GM13977 (cell line): Measurements from ENCODE around the gene C1orf226.

Experiments
- DNase-seq: peaks from one replicate; pipeline ENCODE4 v3.0.0; 2012; ENCODE audit warnings: low spot score
- in situ Hi-C: fragments of 300-500 bp; cut with MboI; formaldehyde crosslinking; loops from one replicate; pipeline ENCODE4 v1.12.0; 2022; ENCODE audit warnings: low sequenced_read_pairs, low pct_unique_long_range_greater_than_20kb, mixed read lengths, inconsistent platforms; ENCODE audit not compliant: unreplicated experiment
- TF ChIP-seq, protein P1 (sequence below): IDR thresholded peaks from 2 replicates; pipeline ENCODE4 v1.5.1; 2012; ENCODE audit warnings: mild to moderate bottlenecking, control low read depth; ENCODE audit not compliant: insufficient read depth; ENCODE audit errors: extremely low read depth, missing control alignments

The C1orf226 gene

DNA sequence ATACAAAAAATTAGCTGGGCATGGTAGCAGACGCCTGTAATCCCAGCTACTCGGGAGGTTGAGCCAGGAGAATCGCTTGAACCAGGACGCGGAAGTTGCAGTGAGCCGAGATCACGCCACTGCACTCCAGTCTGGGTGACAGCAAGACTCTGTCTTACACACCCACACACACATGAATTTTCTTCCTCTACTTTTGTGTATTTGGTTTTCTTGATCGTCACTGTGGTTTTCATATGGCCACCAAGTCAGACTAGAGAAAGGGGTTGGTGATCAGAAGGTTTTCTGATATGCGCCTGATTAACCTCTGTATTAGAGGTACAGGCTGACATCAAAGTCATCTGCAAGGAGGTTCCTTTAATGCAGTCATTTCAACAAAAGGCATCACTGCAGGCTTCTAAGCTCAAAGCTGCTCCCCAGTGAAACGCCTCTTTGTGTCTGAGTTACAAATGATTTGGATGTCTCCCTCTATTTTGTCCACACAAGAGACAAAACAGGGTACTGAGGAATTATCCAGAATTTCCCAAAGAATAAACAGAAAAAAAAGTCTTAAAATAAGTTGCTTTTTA, 19.3 kb downstream of the C1orf226 start:
- no peak for DNase-seq
- in situ Hi-C loops: no loop called here
- TF ChIP-seq, protein P1, sequence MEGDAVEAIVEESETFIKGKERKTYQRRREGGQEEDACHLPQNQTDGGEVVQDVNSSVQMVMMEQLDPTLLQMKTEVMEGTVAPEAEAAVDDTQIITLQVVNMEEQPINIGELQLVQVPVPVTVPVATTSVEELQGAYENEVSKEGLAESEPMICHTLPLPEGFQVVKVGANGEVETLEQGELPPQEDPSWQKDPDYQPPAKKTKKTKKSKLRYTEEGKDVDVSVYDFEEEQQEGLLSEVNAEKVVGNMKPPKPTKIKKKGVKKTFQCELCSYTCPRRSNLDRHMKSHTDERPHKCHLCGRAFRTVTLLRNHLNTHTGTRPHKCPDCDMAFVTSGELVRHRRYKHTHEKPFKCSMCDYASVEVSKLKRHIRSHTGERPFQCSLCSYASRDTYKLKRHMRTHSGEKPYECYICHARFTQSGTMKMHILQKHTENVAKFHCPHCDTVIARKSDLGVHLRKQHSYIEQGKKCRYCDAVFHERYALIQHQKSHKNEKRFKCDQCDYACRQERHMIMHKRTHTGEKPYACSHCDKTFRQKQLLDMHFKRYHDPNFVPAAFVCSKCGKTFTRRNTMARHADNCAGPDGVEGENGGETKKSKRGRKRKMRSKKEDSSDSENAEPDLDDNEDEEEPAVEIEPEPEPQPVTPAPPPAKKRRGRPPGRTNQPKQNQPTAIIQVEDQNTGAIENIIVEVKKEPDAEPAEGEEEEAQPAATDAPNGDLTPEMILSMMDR: no peak

DNA sequence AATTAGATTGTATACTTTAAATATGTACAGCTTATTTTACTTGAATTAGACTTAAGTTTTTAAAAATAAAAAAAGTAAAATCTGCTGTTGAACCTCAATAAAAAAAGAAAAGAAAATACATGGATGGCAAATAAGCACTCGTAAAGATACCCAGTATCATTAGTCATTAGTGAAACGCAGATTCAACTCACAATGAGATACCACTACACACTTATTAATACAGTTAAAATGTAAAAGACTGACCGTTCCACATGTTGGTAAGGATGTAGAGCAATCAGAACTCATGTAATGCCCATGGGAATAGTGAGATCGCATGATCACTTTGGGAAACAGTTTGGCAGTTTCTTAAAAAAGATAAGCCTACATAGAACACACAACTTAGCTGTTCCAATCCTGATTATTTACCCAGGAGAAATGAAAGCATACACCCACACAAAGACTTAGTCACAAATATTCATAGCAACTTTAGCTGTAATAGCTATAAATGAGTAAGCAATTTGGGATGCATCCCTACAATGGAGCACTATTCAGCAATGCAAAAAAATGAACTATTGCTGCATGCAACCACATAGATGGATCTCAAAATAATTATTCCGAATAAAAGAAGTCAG, 23.1 kb downstream of the C1orf226 start:
- in situ Hi-C loops: no loop called here

DNA sequence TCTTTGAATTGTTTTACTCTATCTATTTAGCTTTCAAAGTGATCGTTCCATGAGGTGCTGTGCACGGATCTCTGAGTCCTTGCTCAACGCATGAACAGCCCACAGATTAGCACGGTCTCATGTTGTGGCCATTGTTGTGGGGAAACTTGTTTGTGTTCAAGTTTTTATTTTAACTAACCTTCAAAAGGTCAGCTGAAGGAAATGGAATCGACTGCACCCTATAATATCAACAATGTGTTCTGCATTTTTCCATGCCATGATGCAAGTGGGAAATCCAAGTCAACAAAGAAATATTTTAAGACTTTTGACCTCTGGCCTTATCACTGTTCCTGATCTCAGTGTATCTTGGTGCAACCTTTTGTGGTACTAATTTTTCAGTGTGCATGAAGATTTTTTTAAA, 24.3 kb downstream of the C1orf226 start:
- in situ Hi-C loops: no loop called here
- DNase-seq: no peak
- TF ChIP-seq, protein P1: no peak

More for the DNA sequence above, 23.1 kb downstream of the C1orf226 start:
- TF ChIP-seq, protein P1: no peak
- no peak for DNase-seq

DNA sequence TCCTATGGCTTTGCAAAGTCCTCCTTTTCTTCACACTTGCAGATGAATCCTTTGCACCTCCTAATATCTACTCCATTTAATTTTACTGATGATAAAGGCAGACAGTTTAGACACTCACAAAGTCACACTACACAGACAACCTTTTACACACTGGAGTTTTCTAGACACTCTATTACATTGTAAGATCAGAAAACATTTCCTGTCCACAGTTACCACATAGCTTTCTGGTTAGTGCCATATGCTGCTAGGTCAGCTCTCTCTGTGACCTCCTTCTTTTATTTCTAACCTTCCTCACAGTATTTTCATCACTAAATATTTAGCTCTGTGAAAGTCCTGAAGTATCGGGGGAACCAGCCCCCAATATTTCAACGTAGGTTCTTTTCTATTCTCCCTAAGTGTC, 25.3 kb downstream of the C1orf226 start:
- in situ Hi-C loops: no loop called here

DNA sequence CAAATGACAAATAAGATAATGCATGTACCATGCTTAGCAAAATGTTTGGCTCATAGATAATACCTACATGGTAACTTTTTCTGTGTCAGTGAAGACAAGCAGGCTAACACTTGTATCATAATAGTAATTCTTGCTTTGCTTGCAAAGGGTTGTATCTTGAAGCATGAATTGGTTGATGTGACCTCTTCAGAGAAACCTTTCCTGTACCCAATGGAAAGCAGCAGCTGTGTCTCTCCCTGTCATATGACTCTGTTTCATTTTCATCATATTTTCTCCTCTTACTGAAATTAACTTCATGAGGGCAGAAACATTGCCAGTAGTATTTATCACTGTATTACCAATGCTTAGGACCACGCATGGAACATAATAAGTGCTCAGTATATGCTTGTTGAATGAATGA, 26.0 kb downstream of the C1orf226 start:
- DNase-seq: no peak
- TF ChIP-seq, protein P1: no peak
- in situ Hi-C loops: no loop called here

More for the DNA sequence above, 25.3 kb downstream of the C1orf226 start:
- TF ChIP-seq, protein P1: no peak
- no peak for DNase-seq

DNA sequence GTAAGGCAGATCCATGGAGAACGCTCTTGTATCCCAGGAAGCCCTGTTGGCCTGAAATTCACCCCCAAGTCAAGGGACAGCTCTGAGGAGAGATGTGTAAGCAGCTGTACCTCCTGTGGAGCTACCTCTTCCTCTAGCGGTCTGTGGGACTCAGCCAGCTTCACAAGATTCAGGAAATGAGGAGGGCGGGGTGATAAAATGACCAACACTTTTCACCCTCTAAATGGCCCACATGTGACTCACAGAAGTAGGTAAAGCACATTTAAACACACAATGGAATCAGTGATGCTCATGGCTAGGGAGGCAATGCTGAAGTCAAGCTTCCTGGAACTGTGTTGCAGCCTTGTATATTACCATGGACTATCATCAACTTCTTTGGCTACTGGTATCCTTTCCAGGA, 30.5 kb downstream of the C1orf226 start, which contains the start of gene SH2D1B:
Gene SH2D1B, minus strand, starts transcription at position 135 of the 400 bp plus-strand sequence. Its CDS starts 120 bp downstream, at position 15.
- TF ChIP-seq, protein P1: no peak
- in situ Hi-C loops: no loop called here
- DNase-seq: no peak
